OCI-LY3 (cell line): ENCODE measurements around the gene CDCA7.

ENCODE experiments used
- H2AFZ ChIP-seq: fragments of 200-600, 300-600 bp; shearing (Covaris generic); 2 replicates; pipeline ENCODE4 v1.6.0; 2014; ENCODE audit warnings: antibody characterized with exemption, low read depth, low read length
- H3K27ac ChIP-seq: fragments of 200-600, 300-600 bp; sonication (generic); 2 replicates; pipeline ENCODE4 v1.5.1; 2014; ENCODE audit warnings: mild to moderate bottlenecking, low read length, moderate library complexity, mixed read lengths
- H3K27me3 ChIP-seq: fragments of 200-600, 300-600 bp; sonication (generic); 2 replicates; pipeline ENCODE4 v1.6.1; 2014; ENCODE audit warnings: low read depth, low read length, mixed read lengths
- H3K36me3 ChIP-seq: fragments of 200-600, 300-600 bp; sonication (generic); replicated peaks from 2 replicates; pipeline ENCODE3; 2014; ENCODE audit warnings: low read depth, low read length, mixed read lengths
- H3K4me1 ChIP-seq: fragments of 300-600, 200-600 bp; sonication (generic); 2 replicates; pipeline ENCODE4 v1.6.1; 2014; ENCODE audit warnings: low read length, mixed read lengths
- H3K4me2 ChIP-seq: fragments of 200-600, 300-600 bp; sonication (generic); 2 replicates; pipeline ENCODE4 v1.6.1; 2014; ENCODE audit warnings: low read length, mixed read lengths
- H3K4me3 ChIP-seq: fragments of 300-600, 200-600 bp; sonication (generic); 2 replicates; pipeline ENCODE4 v1.5.1; 2014; ENCODE audit warnings: antibody characterized with exemption, mild to moderate bottlenecking, low read length, moderate library complexity
- H3K79me2 ChIP-seq: fragments of 300-600, 200-600 bp; shearing (Covaris generic); 2 replicates; pipeline ENCODE4 v1.6.1; 2014; ENCODE audit warnings: mild to moderate bottlenecking, low read length, mixed read lengths
- H3K9ac ChIP-seq: fragments of 300-600, 200-600 bp; shearing (Covaris generic); 2 replicates; pipeline ENCODE4 v1.6.0; 2014; ENCODE audit warnings: mild to moderate bottlenecking, low read length, moderate library complexity
- H3K9me3 ChIP-seq: fragments of 200-600, 300-600 bp; shearing (Covaris generic); 2 replicates; pipeline ENCODE4 v1.6.1; 2014; ENCODE audit warnings: low read length, mixed read lengths; ENCODE audit not compliant: insufficient read depth
- H4K20me1 ChIP-seq: fragments of 200-600, 300-600 bp; sonication (generic); 2 replicates; pipeline ENCODE4 v1.6.1; 2016; ENCODE audit warnings: low read length, mixed read lengths; ENCODE audit not compliant: insufficient read depth
- CTCF ChIP-seq: fragments of 200-600, 300-600 bp; sonication (generic); IDR thresholded peaks from 2 replicates; pipeline ENCODE4 v1.5.1; 2014; ENCODE audit warnings: antibody characterized with exemption, low read length, low read depth
- EZH2phosphoT487 ChIP-seq: fragments of 200-600 bp; shearing (Covaris generic); IDR thresholded peaks from 2 replicates; pipeline ENCODE4 v1.6.1; 2018; ENCODE audit warnings: antibody characterized with exemption, mixed run types, low read depth

Gene CDCA7

DNA sequence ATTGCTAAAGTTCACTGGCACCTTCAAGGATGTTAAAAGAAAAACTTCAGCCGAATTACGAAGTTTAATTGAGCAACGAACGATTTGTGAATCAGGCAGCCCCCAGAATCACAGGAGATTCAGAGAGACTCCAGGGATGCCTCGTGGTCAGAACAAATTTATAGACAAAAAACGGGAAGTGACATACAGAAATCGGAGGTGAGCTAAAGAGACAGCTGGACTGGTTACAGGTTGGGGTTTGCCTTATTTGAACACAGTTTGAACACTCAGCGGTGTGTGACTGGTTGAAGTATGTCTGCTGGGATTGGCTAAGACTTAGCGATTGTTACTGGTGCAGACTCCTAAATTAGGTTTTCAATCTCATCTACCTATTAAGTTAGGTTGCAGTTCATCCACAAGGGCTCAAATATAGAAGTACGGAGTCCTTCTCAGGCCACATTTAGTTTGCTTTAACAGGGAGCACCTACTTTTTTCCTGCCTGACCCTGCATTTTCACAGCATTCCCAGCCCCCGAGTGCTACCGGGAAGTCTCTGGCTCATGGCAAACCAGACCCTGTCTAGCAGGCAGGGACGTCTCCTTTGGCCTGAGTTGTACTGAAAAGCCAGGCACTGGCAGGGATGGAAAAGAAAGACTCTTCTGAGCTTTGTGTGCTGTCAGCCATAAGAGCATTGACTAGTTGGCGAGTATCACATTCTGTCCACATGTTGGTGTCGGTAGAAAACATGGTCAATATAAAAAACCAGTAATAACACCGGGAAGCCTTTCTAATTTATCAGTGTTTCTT lies 41.1 kb downstream of the CDCA7 start:
- no peak overlapping the region for H3K4me2 ChIP-seq
- no peak overlapping the region for H3K4me3 ChIP-seq
- no peaks in the 10 kb centered on the region for H3K36me3 ChIP-seq
- H3K4me1 ChIP-seq: peaks cover 2% of the 10 kb centered on the region; the same call in 1 of the 2 replicates
- H3K9ac ChIP-seq: no peak overlapping the region
- TF ChIP-seq CTCF (no peak), EZH2phosphoT487 (no peak)
- H3K27me3 ChIP-seq: peaks cover 16% of the 10 kb centered on the region
- H3K9me3 ChIP-seq: no peaks in the 10 kb centered on the region
- H2AFZ ChIP-seq: no peak overlapping the region
- no peak overlapping the region for H3K27ac ChIP-seq
- no peaks in the 10 kb centered on the region for H3K79me2 ChIP-seq
- H4K20me1 ChIP-seq: no peaks in the 10 kb centered on the region

GRCh38 chr2:173397539-173397938 lies 42.9 kb downstream of the CDCA7 start:
- Histone ChIP-seq H4K20me1 (no peaks in the 10 kb centered on the region), H3K36me3 (no peaks in the 10 kb centered on the region), H3K4me3 (no peak overlapping the region), H3K27me3 (peaks cover 32% of the 10 kb centered on the region), H3K4me2 (no peak overlapping the region), H3K4me1 (peaks cover 18% of the 10 kb centered on the region), H3K9me3 (no peaks in the 10 kb centered on the region), H3K27ac (no peak overlapping the region), H3K79me2 (no peaks in the 10 kb centered on the region), H2AFZ (no peak overlapping the region), H3K9ac (no peak overlapping the region)
- TF ChIP-seq EZH2phosphoT487 (no peak), CTCF (peak; percentile 57)

DNA sequence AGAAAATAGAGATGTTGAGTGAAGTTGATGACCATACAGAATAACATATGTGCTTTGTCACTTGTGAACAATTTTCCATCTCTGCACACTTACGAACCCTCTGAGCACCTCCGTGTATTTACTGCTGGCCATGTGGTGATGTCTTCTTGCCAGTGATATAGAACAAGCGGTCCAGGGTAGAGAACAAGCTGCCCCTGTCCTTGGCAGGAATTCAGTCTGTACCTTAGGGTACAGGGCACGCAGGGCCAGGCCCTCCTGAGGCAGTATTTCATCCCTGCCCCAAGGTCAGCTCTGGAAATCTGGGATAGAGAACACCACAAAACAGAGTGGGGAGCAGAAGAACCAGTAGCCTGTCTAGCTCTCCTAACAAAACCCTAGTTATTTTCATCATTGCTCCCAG lies 44.6 kb downstream of the CDCA7 start:
- TF ChIP-seq EZH2phosphoT487 (no peak), CTCF (no peak)
- H2AFZ ChIP-seq: no peak overlapping the region

GRCh38 chr2:173400760-173401159 lies 46.1 kb downstream of the CDCA7 start:
- TF ChIP-seq EZH2phosphoT487 (0 out of 2 replicates have a peak, but pooled peaks have one; percentile 37), CTCF (peak; percentile 61)
- H3K4me1 ChIP-seq: peaks cover 23% of the 10 kb centered on the region
- H3K9ac ChIP-seq: no peak overlapping the region
- H3K9me3 ChIP-seq: no peaks in the 10 kb centered on the region
- no peak overlapping the region for H3K27ac ChIP-seq
- H4K20me1 ChIP-seq: no peaks in the 10 kb centered on the region
- H3K79me2 ChIP-seq: no peaks in the 10 kb centered on the region
- peak overlapping the region; percentile 63 for H3K4me2 ChIP-seq
- peak overlapping the region; percentile 25; the same call in 1 of the 2 replicates for H3K4me3 ChIP-seq
- H3K27me3 ChIP-seq: peaks cover 58% of the 10 kb centered on the region
- no peaks in the 10 kb centered on the region for H3K36me3 ChIP-seq
- H2AFZ ChIP-seq: peak overlapping the region; percentile 44; the same call in 1 of the 2 replicates

More for the DNA sequence above, 44.6 kb downstream of the CDCA7 start:
- no peak overlapping the region for H3K4me2 ChIP-seq
- H3K9me3 ChIP-seq: no peaks in the 10 kb centered on the region
- peaks cover 23% of the 10 kb centered on the region for H3K4me1 ChIP-seq
- no peaks in the 10 kb centered on the region for H4K20me1 ChIP-seq
- H3K79me2 ChIP-seq: no peaks in the 10 kb centered on the region
- H3K27ac ChIP-seq: no peak overlapping the region
- H3K36me3 ChIP-seq: no peaks in the 10 kb centered on the region
- H3K9ac ChIP-seq: no peak overlapping the region
- peaks cover 43% of the 10 kb centered on the region for H3K27me3 ChIP-seq
- no peak overlapping the region for H3K4me3 ChIP-seq
